Measurements from ENCODE around the gene SLC44A3. TPM values are rescaled to one million over a fixed set of nuclear protein-coding genes. Genes with fewer than 3 reads are reported as not detected.

The SLC44A3 gene
- 10.1 TPM for total RNA-seq

GRCh38 chr1:94819945-94820746 is at the start of gene SLC44A3:
SLC44A3 (plus strand) TSS chr1:94820357; CDS start chr1:94820452, 95 bp downstream.
- ATAC-seq, result peak; percentile 84

- peak; percentile 68 for ATAC-seq
Measured at GRCh38 chr1:94772230-94772641, 47.9 kb upstream of the SLC44A3 start.

GRCh38 chr1:94772845-94773244 is 47.3 kb upstream of the SLC44A3 start:
- ATAC-seq, result no peak

GRCh38 chr1:94773296-94773809 is 46.8 kb upstream of the SLC44A3 start:
- peak; percentile 80 for ATAC-seq

GRCh38 chr1:94773931-94774422 is 46.2 kb upstream of the SLC44A3 start:
- ATAC-seq, result peak; percentile 59

- no peak for ATAC-seq
Measured at GRCh38 chr1:94776474-94776873, 43.7 kb upstream of the SLC44A3 start.

- no peak for ATAC-seq
Measured at GRCh38 chr1:94777281-94777680, 42.9 kb upstream of the SLC44A3 start.

- no peak for ATAC-seq
Measured at GRCh38 chr1:94778808-94779207, 41.3 kb upstream of the SLC44A3 start.

GRCh38 chr1:94783342-94784189 is 36.6 kb upstream of the SLC44A3 start:
- ATAC-seq, result peak; percentile 52

- no peak for ATAC-seq
Measured at GRCh38 chr1:94784190-94784515, 36.0 kb upstream of the SLC44A3 start.

- no peak for ATAC-seq
Measured at GRCh38 chr1:94787691-94788090, 32.5 kb upstream of the SLC44A3 start.

- ATAC-seq, result no peak
Measured at GRCh38 chr1:94790246-94790645, 29.9 kb upstream of the SLC44A3 start.

GRCh38 chr1:94790670-94791069 is 29.5 kb upstream of the SLC44A3 start:
- ATAC-seq, result no peak

- peak; percentile 89 for ATAC-seq
Measured at GRCh38 chr1:94792473-94793295, 27.5 kb upstream of the SLC44A3 start.

GRCh38 chr1:94793296-94793656 is 26.9 kb upstream of the SLC44A3 start:
- no peak for ATAC-seq

GRCh38 chr1:94795434-94795833 is 24.7 kb upstream of the SLC44A3 start:
- ATAC-seq, result no peak

- ATAC-seq, result peak; percentile 75
Measured at GRCh38 chr1:94796266-94796665, 23.9 kb upstream of the SLC44A3 start.

GRCh38 chr1:94797291-94797690 is 22.9 kb upstream of the SLC44A3 start:
- no peak for ATAC-seq

- ATAC-seq, result no peak
Measured at GRCh38 chr1:94798054-94798453, 22.1 kb upstream of the SLC44A3 start.

- no peak for ATAC-seq
Measured at GRCh38 chr1:94798462-94798861, 21.7 kb upstream of the SLC44A3 start.

- ATAC-seq, result no peak
Measured at GRCh38 chr1:94799206-94799605, 21.0 kb upstream of the SLC44A3 start.

GRCh38 chr1:94801919-94802546 is 18.1 kb upstream of the SLC44A3 start:
- peak; percentile 79 for ATAC-seq
